Esophagus muscularis mucosa (tissue), 3 donors: ENCODE measurements around the gene TP53.
"Not testable (repeated sequence)": the region's sequence is repeated elsewhere in the genome, so short reads cannot be mapped to it uniquely, and the experiment has no call there.

Experiments
- POLR2A ChIP-seq: fragments of 450-650 bp; IDR thresholded peaks from one replicate; pipeline ENCODE4 v1.6.1; 2017; ENCODE audit warnings: antibody characterized with exemption, moderate library complexity, mild to moderate bottlenecking, low read depth
- TF ChIP-seq, protein P1 (sequence below), 3 experiments: fragments of 200-600 bp in 2 of 3; fragments of 450-650 bp in 1 of 3; sonication (generic) in 2 of 3; IDR thresholded peaks; one replicate each; pipeline ENCODE4 v1.5.1; 2017 to 2019; ENCODE audit warnings: antibody characterized with exemption in 3 of 3, mild to moderate bottlenecking in 2 of 3, moderate library complexity in 1 of 3

DNA sequence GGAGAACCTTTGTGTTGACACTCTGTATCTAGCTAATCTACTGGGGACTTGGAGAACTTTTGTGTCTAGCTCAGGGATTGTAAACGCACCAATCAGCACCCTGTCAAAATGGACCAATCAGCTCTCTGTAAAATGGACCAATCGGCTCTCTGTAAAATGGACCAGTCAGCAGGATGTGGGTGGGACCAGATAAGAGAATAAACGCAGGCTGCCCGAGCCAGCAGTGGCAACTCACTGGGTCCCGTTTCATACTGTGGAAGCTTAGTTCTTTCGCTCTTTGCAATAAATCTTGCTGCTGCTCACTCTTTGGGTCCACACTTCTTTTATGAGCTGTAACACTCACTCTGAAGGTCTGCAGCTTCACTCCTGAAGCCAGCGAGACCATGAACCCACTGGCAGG is 45.7 kb downstream of the TP53 start:
- TF ChIP-seq, protein P1, sequence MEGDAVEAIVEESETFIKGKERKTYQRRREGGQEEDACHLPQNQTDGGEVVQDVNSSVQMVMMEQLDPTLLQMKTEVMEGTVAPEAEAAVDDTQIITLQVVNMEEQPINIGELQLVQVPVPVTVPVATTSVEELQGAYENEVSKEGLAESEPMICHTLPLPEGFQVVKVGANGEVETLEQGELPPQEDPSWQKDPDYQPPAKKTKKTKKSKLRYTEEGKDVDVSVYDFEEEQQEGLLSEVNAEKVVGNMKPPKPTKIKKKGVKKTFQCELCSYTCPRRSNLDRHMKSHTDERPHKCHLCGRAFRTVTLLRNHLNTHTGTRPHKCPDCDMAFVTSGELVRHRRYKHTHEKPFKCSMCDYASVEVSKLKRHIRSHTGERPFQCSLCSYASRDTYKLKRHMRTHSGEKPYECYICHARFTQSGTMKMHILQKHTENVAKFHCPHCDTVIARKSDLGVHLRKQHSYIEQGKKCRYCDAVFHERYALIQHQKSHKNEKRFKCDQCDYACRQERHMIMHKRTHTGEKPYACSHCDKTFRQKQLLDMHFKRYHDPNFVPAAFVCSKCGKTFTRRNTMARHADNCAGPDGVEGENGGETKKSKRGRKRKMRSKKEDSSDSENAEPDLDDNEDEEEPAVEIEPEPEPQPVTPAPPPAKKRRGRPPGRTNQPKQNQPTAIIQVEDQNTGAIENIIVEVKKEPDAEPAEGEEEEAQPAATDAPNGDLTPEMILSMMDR (IDR thresholded peaks at IDR 0.05), result not testable (repeated sequence)
- TF ChIP-seq POLR2A, result not testable (repeated sequence)
